Glutamatergic neuron (in vitro differentiated cells): ENCODE data around the gene SPTLC2. TPM values are rescaled to one million over a fixed set of nuclear protein-coding genes. Genes with fewer than 3 reads are reported as not detected.

Experiments used
- DNase-seq: peaks from one replicate; pipeline ENCODE4 v3.0.0; 2022
- H3K27ac Mint-ChIP-seq: one replicate; pipeline ENCODE4 v1.8.0; 2020; ENCODE audit warnings: mild to moderate bottlenecking, mixed read lengths, inconsistent platforms; ENCODE audit not compliant: unreplicated experiment
- H3K27me3 Mint-ChIP-seq: one replicate; pipeline ENCODE4 v1.8.0; 2020; ENCODE audit warnings: mild to moderate bottlenecking, moderate library complexity, mixed read lengths, inconsistent platforms; ENCODE audit not compliant: unreplicated experiment
- H3K36me3 Mint-ChIP-seq: one replicate; pipeline ENCODE4 v1.8.0; 2020; ENCODE audit warnings: mild to moderate bottlenecking, mixed read lengths, inconsistent platforms; ENCODE audit not compliant: unreplicated experiment
- H3K4me1 Mint-ChIP-seq: one replicate; pipeline ENCODE4 v1.8.0; 2020; ENCODE audit warnings: mild to moderate bottlenecking, low read depth, mixed read lengths, inconsistent platforms; ENCODE audit not compliant: unreplicated experiment
- H3K4me3 Mint-ChIP-seq: one replicate; pipeline ENCODE4 v1.8.0; 2020; ENCODE audit warnings: mild to moderate bottlenecking, mixed read lengths, inconsistent platforms; ENCODE audit not compliant: unreplicated experiment
- H3K9me3 Mint-ChIP-seq: one replicate; pipeline ENCODE4 v1.8.0; 2020; ENCODE audit warnings: mild to moderate bottlenecking, moderate library complexity, mixed read lengths, inconsistent platforms; ENCODE audit not compliant: unreplicated experiment
- total RNA-seq: library from RNA; stranded (reverse); fragmentation: NEBNext Ultra II Directional; extraction: Animal tissue kit (Norgen Biotek cat#: 25700); gene quantifications from one replicate; pipeline ENCODE4 v1.2.1, GENCODE V29; 2021; ENCODE audit not compliant: unreplicated experiment
- TF ChIP-seq, protein P1 (sequence below): fragments of 200-600 bp; sonication (generic); IDR thresholded peaks from one replicate; pipeline ENCODE4 v1.5.0; 2021; ENCODE audit not compliant: partially characterized antibody, unreplicated experiment

Gene SPTLC2
- total RNA-seq, 1 donor from 2014 or later, result 33.9 TPM

DNA sequence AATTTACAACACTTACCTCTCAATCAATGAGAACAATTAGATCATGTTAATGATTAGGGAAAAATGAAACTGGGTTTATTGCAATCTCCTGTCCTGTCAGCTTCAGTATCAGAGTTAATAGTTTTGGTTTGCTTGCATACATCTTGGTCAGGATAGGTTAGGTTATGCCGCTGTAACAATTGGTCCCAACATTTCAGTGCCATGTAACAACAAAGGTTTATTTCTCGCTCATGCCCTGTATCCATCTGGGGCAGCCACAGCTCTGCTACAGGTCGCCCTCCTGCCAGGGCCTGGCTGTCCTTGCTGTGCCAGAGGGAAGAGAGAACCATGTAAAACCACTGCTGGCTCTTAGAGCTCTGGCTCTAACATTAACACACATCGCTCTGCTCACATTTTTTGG, 30.5 kb upstream of the SPTLC2 start:
- no peak for DNase-seq
- Mint-ChIP-seq H3K27ac (no peak overlapping the region), H3K4me1 (no peaks in the 10 kb centered on the region), H3K36me3 (no peaks in the 10 kb centered on the region), H3K4me3 (no peak overlapping the region), H3K9me3 (peaks cover 7% of the 10 kb centered on the region), H3K27me3 (no peaks in the 10 kb centered on the region)
- TF ChIP-seq, protein P1, sequence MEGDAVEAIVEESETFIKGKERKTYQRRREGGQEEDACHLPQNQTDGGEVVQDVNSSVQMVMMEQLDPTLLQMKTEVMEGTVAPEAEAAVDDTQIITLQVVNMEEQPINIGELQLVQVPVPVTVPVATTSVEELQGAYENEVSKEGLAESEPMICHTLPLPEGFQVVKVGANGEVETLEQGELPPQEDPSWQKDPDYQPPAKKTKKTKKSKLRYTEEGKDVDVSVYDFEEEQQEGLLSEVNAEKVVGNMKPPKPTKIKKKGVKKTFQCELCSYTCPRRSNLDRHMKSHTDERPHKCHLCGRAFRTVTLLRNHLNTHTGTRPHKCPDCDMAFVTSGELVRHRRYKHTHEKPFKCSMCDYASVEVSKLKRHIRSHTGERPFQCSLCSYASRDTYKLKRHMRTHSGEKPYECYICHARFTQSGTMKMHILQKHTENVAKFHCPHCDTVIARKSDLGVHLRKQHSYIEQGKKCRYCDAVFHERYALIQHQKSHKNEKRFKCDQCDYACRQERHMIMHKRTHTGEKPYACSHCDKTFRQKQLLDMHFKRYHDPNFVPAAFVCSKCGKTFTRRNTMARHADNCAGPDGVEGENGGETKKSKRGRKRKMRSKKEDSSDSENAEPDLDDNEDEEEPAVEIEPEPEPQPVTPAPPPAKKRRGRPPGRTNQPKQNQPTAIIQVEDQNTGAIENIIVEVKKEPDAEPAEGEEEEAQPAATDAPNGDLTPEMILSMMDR, result no peak

DNA sequence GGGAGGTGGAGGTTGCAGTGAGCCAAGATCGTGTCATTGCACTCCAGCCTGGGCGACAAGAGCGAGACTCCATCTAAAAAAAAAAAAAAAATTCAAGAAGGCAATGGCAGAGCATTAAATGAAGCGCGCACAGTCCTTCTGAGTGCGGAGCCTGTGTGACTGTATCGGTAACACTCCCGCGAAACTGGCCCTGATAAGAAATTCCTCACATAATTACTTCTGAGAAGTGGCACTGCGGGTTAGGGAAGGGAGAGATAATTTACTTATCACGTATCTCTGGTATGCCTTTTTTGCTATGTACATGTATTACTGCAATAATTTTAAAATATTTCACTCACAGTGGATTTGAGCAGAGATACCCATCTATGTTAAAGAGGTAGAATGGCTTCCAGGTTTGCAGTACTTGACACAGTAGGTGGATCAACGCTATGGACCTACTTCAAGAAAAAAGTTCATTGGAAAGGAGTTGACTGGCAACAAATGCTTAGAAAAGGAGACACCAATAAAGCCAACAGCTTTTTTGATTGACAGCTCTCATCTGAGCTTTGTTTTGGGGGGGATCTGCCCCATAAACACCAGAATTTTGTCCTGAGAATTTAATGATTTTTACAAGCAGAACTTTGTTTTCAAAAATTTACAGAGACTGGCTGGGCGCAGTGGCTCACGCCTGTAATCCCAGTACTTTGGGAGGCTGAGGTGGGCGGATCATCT, 29.2 kb upstream of the SPTLC2 start:
- Mint-ChIP-seq H3K4me1 (no peaks in the 10 kb centered on the region), H3K4me3 (no peak overlapping the region), H3K36me3 (no peaks in the 10 kb centered on the region), H3K27me3 (no peaks in the 10 kb centered on the region), H3K9me3 (peaks cover 9% of the 10 kb centered on the region), H3K27ac (no peak overlapping the region)
- TF ChIP-seq, protein P1, result no peak
- no peak for DNase-seq

DNA sequence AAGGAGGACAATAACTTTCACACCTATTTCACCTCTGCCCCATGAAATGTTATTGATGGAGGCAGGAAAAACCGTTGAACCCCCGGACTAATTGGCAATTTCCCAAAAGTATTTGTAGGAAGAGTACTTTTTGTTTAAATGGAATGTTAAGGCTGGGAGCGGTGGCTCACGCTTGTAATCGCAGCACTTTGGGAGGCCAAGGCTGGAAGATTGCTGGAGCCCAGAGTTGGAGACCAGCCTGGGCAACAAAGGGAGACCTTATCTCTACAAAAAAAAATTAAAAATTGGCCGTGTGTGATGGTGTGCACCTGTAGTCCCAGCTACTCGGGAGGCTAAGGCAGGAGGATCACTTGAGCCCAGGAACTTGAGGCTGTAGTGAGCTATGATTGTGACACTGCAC, 26.0 kb upstream of the SPTLC2 start:
- Mint-ChIP-seq H3K27ac (no peak overlapping the region), H3K9me3 (peaks cover 6% of the 10 kb centered on the region), H3K4me3 (no peak overlapping the region), H3K36me3 (no peaks in the 10 kb centered on the region), H3K4me1 (no peaks in the 10 kb centered on the region), H3K27me3 (no peaks in the 10 kb centered on the region)
- TF ChIP-seq, protein P1, result no peak
- no peak for DNase-seq

DNA sequence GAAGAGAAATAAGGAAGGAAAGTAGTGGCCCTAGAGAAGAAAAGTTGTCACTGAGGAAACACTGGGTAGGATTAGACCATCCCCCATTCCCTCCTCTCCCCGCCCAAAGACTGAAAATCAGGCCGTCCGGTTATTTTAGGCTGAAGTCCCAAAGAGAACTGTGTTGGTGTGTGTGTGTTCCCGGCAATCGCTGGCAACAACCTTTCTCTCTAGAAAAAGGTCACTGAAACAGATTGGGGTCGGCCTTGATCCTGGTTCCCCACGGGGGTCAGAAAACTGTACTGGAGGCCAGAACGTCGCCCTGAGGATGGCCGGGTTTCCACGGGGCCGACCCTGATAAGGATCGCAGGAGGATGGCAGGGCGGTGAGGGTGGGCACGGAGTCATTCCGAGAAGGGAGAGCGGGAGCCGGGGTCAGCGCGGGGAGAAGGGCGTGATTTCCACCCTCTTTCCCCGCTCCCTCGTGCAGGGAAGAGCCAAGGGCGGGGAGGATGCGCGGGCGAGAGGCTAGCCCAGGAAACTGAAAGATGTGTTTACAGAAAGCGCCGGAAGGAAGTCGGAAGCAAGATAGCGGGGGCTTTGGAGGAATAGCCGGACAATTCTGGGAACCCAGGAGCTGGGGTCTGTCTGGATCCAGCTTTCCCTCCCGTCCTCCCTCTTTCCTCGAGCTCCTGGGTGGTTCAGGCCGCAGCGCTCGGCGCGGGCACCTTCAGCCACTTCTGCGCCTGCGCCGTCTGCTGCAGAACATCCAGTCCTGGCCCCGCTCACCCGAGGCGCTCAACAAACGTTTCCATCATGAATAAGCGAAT, 25.3 kb upstream of the SPTLC2 start:
- DNase-seq, result no peak
- no peaks in the 10 kb centered on the region for H3K27me3 Mint-ChIP-seq

More for the DNA sequence above, 25.3 kb upstream of the SPTLC2 start:
- Mint-ChIP-seq H3K36me3 (no peaks in the 10 kb centered on the region), H3K4me1 (no peaks in the 10 kb centered on the region), H3K4me3 (no peak overlapping the region), H3K27ac (no peak overlapping the region), H3K9me3 (peaks cover 6% of the 10 kb centered on the region)
- TF ChIP-seq, protein P1, result no peak
